ENCODE measurements around the gene TACR1. TPM values are rescaled to one million over a fixed set of nuclear protein-coding genes. Genes with fewer than 3 reads are reported as not detected.

Gene TACR1
- total and polyA plus RNA-seq, 2 of the 8 experiments (the other 6 are each of a cell fraction or from before 2014, with no cell fraction given), result 0.09 to 0.37 TPM

- TF ChIP-seq EZH2 (IDR thresholded peaks at IDR 0.05; ENCODE audit: low read depth, low read length, severe bottlenecking) (no peak), TBP (IDR thresholded peaks at IDR 0.05; ENCODE audit: low read depth, low read length) (no peak)
Observed at GRCh38 chr2:75071766-75072165, 127.6 kb downstream of the TACR1 start (continued).

All from H1 (cell line).